B cell (primary cell): ENCODE measurements around the gene ALOX5AP.

Experiments used
- CTCF ChIP-seq: fragments of 200-600 bp; IDR thresholded peaks from one replicate; pipeline ENCODE4 v1.8.0; 2022; ENCODE audit warnings: antibody characterized with exemption, mild to moderate bottlenecking
- EZH2 ChIP-seq: IDR thresholded peaks from 2 replicates; pipeline ENCODE4 v1.6.1; 2012; ENCODE audit warnings: borderline replicate concordance, low read depth, mild to moderate bottlenecking, moderate library complexity, low read length; ENCODE audit not compliant: insufficient read depth, poor library complexity, severe bottlenecking

GRCh38 chr13:30696278-30697176 is 38.8 kb upstream of the ALOX5AP start:
- no peak for TF ChIP-seq CTCF
- no peak for TF ChIP-seq EZH2
